HG03159 (cell line): ENCODE data around the gene PSPH.
"Not testable (repeated sequence)": the region's sequence is repeated elsewhere in the genome, so short reads cannot be mapped to it uniquely, and the experiment has no call there.

ENCODE experiments used
- ATAC-seq: cut with Tn5 transposase; IDR thresholded peaks from one replicate; pipeline ENCODE4 v1.9.1; 2021; ENCODE audit warnings: mild to moderate bottlenecking, moderate library complexity; ENCODE audit not compliant: unreplicated experiment

Gene PSPH

GRCh38 chr7:56063500-56063881, 12.2 kb upstream of the PSPH start:
- ATAC-seq: no peak

GRCh38 chr7:56062382-56062781, 11.1 kb upstream of the PSPH start:
- no peak for ATAC-seq

GRCh38 chr7:56053993-56054392, 2.7 kb upstream of the PSPH start:
- ATAC-seq: no peak

GRCh38 chr7:56053379-56053778, 2.1 kb upstream of the PSPH start:
- no peak for ATAC-seq

- ATAC-seq: no peak
Measured at GRCh38 chr7:56051053-56051338, 248 bp downstream of the PSPH start.

GRCh38 chr7:56048763-56049162, 2.5 kb downstream of the PSPH start:
- ATAC-seq: not testable (repeated sequence)

- ATAC-seq: no peak
Measured at GRCh38 chr7:56048245-56048644, 3.0 kb downstream of the PSPH start.

GRCh38 chr7:56047446-56048116, 3.7 kb downstream of the PSPH start:
- not testable (repeated sequence) for ATAC-seq

- no peak for ATAC-seq
Measured at GRCh38 chr7:56046721-56047445, 4.4 kb downstream of the PSPH start.

GRCh38 chr7:56045758-56046157, 5.5 kb downstream of the PSPH start:
- ATAC-seq: not testable (repeated sequence)

- ATAC-seq: no peak
Measured at GRCh38 chr7:56040730-56041129, 10.5 kb downstream of the PSPH start.

GRCh38 chr7:56033671-56034432, 17.4 kb downstream of the PSPH start:
- peak; percentile 95 for ATAC-seq

GRCh38 chr7:56032578-56032977, 18.7 kb downstream of the PSPH start:
- ATAC-seq: not testable (repeated sequence)

- not testable (repeated sequence) for ATAC-seq
Measured at GRCh38 chr7:56031556-56031955, 19.7 kb downstream of the PSPH start.

- no peak for ATAC-seq
Measured at GRCh38 chr7:56030340-56030739, 20.9 kb downstream of the PSPH start.

- ATAC-seq: no peak
Measured at GRCh38 chr7:56028942-56029630, 22.2 kb downstream of the PSPH start.

GRCh38 chr7:56026538-56026937, 24.7 kb downstream of the PSPH start:
- ATAC-seq: no peak

GRCh38 chr7:56023500-56023899, 27.7 kb downstream of the PSPH start:
- ATAC-seq: no peak

- ATAC-seq: no peak
Measured at GRCh38 chr7:56019501-56019900, 31.7 kb downstream of the PSPH start.

- not testable (repeated sequence) for ATAC-seq
Measured at GRCh38 chr7:56017015-56017414, 34.2 kb downstream of the PSPH start.

- ATAC-seq: no peak
Measured at GRCh38 chr7:56009695-56010094, 41.5 kb downstream of the PSPH start.
